Left ventricle myocardium inferior (tissue), 1 donor: ENCODE results near the gene SLC35F4. TPM values are rescaled to one million over a fixed set of nuclear protein-coding genes. Genes with fewer than 3 reads are reported as not detected.

ENCODE experiments used
- DNase-seq: peaks from one replicate; pipeline ENCODE4 v3.0.0-alpha.2; 2020
- H3K27ac ChIP-seq: fragments of 200-600 bp; replicated peaks from 2 replicates; pipeline ENCODE4 v1.8.0; 2021
- H3K27me3 ChIP-seq: fragments of 200-600 bp; 2 replicates; pipeline ENCODE4 v1.8.0; 2021; ENCODE audit warnings: low read depth
- H3K36me3 ChIP-seq: fragments of 200-600 bp; 2 replicates; pipeline ENCODE4 v1.8.0; 2021
- H3K4me1 ChIP-seq: fragments of 200-600 bp; 2 replicates; pipeline ENCODE4 v1.8.0; 2021
- H3K4me3 ChIP-seq: fragments of 200-600 bp; 2 replicates; pipeline ENCODE4 v1.8.0; 2021; ENCODE audit warnings: mild to moderate bottlenecking, moderate library complexity
- H3K9me3 ChIP-seq: fragments of 200-600 bp; replicated peaks from 2 replicates; pipeline ENCODE4 v1.8.0; 2021
- CTCF ChIP-seq: fragments of 200-600 bp; IDR thresholded peaks from 2 replicates; pipeline ENCODE4 v1.8.0; 2021; ENCODE audit warnings: antibody characterized with exemption, mild to moderate bottlenecking, borderline replicate concordance
- intact Hi-C: fragments of 100-400 bp; cut with micrococcal nuclease; formaldehyde crosslinking; loops from one replicate; pipeline ENCODE4 v1.11.0; 2022
- total RNA-seq: library from RNA; stranded (reverse); fragmentation: NEBNext Ultra II Directional; extraction: Animal tissue kit (Norgen Biotek cat#: 25700); gene quantifications from one replicate; pipeline ENCODE4 v1.2.1, GENCODE V29; 2021
- donor health status: DM: no; HTN: yes; CAD: no; lungs with severe emphysema.

SLC35F4 gene
- total RNA-seq, 1 donor from 2014 or later: not detected

DNA sequence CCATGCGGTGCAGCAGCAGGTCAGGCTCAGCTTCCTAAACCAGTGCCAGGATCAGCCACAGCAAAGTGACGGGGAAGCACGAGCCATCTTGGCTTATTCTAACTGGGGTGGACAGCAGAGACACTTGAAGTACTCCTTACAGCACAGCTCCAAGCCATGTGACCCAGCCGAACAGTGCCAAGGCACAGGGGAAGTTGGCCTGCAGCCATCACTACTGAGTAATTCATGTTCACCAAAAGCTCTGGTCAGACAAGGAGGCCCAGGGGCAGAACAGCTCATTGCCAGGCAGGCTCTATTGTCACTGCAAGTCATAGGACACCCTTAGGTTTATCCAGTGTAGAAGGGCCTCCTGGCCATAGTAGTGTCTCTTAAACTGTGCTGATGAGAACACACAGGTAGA, 23.4 kb upstream of the SLC35F4 start:
- Histone ChIP-seq H3K27me3 (no peaks in the 10 kb centered on the region), H3K36me3 (no peaks in the 10 kb centered on the region), H3K4me1 (peaks cover 6% of the 10 kb centered on the region), H3K9me3 (no peaks in the 10 kb centered on the region), H3K4me3 (no peak overlapping the region), H3K27ac (no peak overlapping the region)
- DNase-seq: peak; percentile 64
- intact Hi-C loops: no loop called here
- TF ChIP-seq CTCF: no peak

DNA sequence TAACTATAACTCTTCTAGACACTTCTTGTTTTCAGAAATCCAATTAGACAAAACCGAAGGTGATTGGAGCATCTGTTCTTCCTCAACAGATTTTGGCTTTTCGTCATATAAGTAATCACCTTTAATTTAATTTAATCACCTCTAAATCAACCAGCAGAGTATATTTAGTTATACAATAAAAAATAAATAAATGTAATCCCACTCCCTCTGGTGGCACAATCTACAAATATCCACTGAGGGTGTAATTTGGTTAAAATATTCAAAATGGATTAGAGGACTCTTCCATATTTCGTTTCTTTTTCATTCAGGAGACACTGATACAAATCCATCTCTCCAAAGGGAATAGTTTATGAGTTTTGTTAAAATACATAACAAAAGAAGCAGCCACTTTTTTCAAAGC, 18.3 kb upstream of the SLC35F4 start:
- no peaks in the 10 kb centered on the region for H3K9me3 ChIP-seq
- peaks cover 14% of the 10 kb centered on the region for H3K27me3 ChIP-seq
- no peak overlapping the region for H3K4me3 ChIP-seq
- H3K27ac ChIP-seq: no peak overlapping the region
- intact Hi-C loops: no loop called here
- TF ChIP-seq CTCF: peak; percentile 19
- no peaks in the 10 kb centered on the region for H3K36me3 ChIP-seq
- no peak for DNase-seq
- H3K4me1 ChIP-seq: peaks cover 1% of the 10 kb centered on the region

DNA sequence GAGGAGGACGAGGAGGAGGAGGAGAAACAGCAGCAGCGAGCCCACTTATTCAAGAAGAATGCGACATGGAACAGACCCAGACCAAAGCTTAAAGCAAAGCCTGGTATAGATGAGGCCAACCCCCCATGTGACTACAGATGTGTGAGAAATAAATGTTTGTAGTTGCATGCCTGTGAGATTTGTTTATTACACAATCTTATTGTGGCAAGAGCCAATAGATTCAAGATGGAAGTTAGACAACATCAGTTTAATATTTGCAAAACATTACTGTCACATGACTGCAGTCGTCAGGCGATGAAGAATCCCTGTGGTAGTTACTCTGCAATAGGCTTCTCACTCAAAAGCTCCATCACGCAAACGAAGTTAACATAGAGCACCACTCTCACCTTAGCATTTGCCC, 17.2 kb upstream of the SLC35F4 start:
- no peak overlapping the region for H3K27ac ChIP-seq
- H3K36me3 ChIP-seq: no peaks in the 10 kb centered on the region
- intact Hi-C loops: no loop called here
- no peak for DNase-seq
- H3K9me3 ChIP-seq: peaks cover 7% of the 10 kb centered on the region
- no peak overlapping the region for H3K4me3 ChIP-seq
- H3K27me3 ChIP-seq: peaks cover 14% of the 10 kb centered on the region
- no peak for TF ChIP-seq CTCF
- H3K4me1 ChIP-seq: no peaks in the 10 kb centered on the region

GRCh38 chr14:57879516-57879915, 13.6 kb upstream of the SLC35F4 start:
- peaks cover 14% of the 10 kb centered on the region for H3K27me3 ChIP-seq
- intact Hi-C loops: no loop called here
- no peaks in the 10 kb centered on the region for H3K4me1 ChIP-seq
- H3K4me3 ChIP-seq: no peak overlapping the region
- no peak overlapping the region for H3K27ac ChIP-seq
- H3K36me3 ChIP-seq: no peaks in the 10 kb centered on the region
- no peak for DNase-seq
- TF ChIP-seq CTCF: no peak
- peaks cover 12% of the 10 kb centered on the region for H3K9me3 ChIP-seq

DNA sequence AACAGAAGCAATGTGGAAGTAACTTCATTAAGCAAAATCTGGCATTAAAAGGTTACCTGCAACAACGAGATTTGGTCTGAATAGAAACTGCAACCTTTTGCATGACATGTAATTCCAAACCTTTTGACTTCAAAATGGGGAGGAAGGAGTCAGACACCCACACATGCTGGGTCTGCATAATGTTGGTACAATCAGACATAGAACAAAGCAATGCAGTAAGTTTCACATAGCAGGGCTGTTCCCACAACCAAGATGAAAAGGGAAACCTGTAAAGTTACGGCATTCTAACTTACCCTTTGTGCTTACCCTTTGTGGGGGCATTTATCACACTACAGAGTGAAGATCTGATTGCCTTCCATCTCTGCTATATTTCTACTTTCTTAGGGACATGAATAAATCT, 10.1 kb upstream of the SLC35F4 start:
- peaks cover 12% of the 10 kb centered on the region for H3K9me3 ChIP-seq
- TF ChIP-seq CTCF: no peak
- no peak for DNase-seq
- intact Hi-C loops: no loop called here
- H3K27ac ChIP-seq: no peak overlapping the region
- H3K36me3 ChIP-seq: no peaks in the 10 kb centered on the region
- H3K4me1 ChIP-seq: no peaks in the 10 kb centered on the region
- H3K27me3 ChIP-seq: peaks cover 33% of the 10 kb centered on the region
- H3K4me3 ChIP-seq: no peak overlapping the region

- H3K4me3 ChIP-seq: no peak overlapping the region
- no peak for TF ChIP-seq CTCF
- no peaks in the 10 kb centered on the region for H3K4me1 ChIP-seq
- intact Hi-C loops: no loop called here
- peaks cover 12% of the 10 kb centered on the region for H3K9me3 ChIP-seq
- peaks cover 38% of the 10 kb centered on the region for H3K27me3 ChIP-seq
- H3K27ac ChIP-seq: no peak overlapping the region
- H3K36me3 ChIP-seq: no peaks in the 10 kb centered on the region
- DNase-seq: no peak
Measured at GRCh38 chr14:57875296-57875695, 9.4 kb upstream of the SLC35F4 start.
